ENCODE measurements around the gene NTN1.

NTN1 gene

GRCh38 chr17:9016941-9017552 is 4.3 kb upstream of the NTN1 start:
- Histone ChIP-seq H3K9me3 (ENCODE audit: low read length) (no peaks in the 10 kb centered on the region), H3K27me3 (ENCODE audit: insufficient read depth, low read length) (peaks cover 21% of the 10 kb centered on the region), H2AFZ (ENCODE audit: low read depth, low read length) (no peak overlapping the region), H3K36me3 (ENCODE audit: insufficient read depth, low read length) (no peaks in the 10 kb centered on the region), H3K4me1 (ENCODE audit: insufficient read depth, low read length) (peaks cover 3% of the 10 kb centered on the region), H3K4me3 (ENCODE audit: low read length) (no peak overlapping the region)

GRCh38 chr17:9018726-9019125 is 2.6 kb upstream of the NTN1 start:
- Histone ChIP-seq H3K36me3 (ENCODE audit: insufficient read depth, low read length) (no peaks in the 10 kb centered on the region), H2AFZ (ENCODE audit: low read depth, low read length) (no peak overlapping the region), H3K9me3 (ENCODE audit: low read length) (no peaks in the 10 kb centered on the region), H3K27me3 (ENCODE audit: insufficient read depth, low read length) (peaks cover 35% of the 10 kb centered on the region), H3K4me1 (ENCODE audit: insufficient read depth, low read length) (peaks cover 3% of the 10 kb centered on the region), H3K4me3 (ENCODE audit: low read length) (no peak overlapping the region)

GRCh38 chr17:9020096-9020823 is 1.1 kb upstream of the NTN1 start:
- Histone ChIP-seq H2AFZ (ENCODE audit: low read depth, low read length) (peak overlapping the region; percentile 96), H3K4me1 (ENCODE audit: insufficient read depth, low read length) (peaks cover 6% of the 10 kb centered on the region), H3K4me3 (ENCODE audit: low read length) (peak overlapping the region; percentile 62), H3K36me3 (ENCODE audit: insufficient read depth, low read length) (no peaks in the 10 kb centered on the region), H3K27me3 (ENCODE audit: insufficient read depth, low read length) (peaks cover 42% of the 10 kb centered on the region), H3K9me3 (ENCODE audit: low read length) (no peaks in the 10 kb centered on the region)

- peak overlapping the region; percentile 96 for H2AFZ ChIP-seq (ENCODE audit: low read depth, low read length)
- H3K4me1 ChIP-seq (ENCODE audit: insufficient read depth, low read length): peaks cover 6% of the 10 kb centered on the region
- H3K4me3 ChIP-seq (ENCODE audit: low read length): peak overlapping the region; percentile 62
- H3K36me3 ChIP-seq (ENCODE audit: insufficient read depth, low read length): no peaks in the 10 kb centered on the region
- no peaks in the 10 kb centered on the region for H3K9me3 ChIP-seq (ENCODE audit: low read length)
- H3K27me3 ChIP-seq (ENCODE audit: insufficient read depth, low read length): peaks cover 42% of the 10 kb centered on the region
These were observed 519 bp upstream of the NTN1 start for GRCh38 chr17:9020824-9021157.

GRCh38 chr17:9021992-9022572 is 772 bp downstream of the NTN1 start:
- Histone ChIP-seq H3K9me3 (ENCODE audit: low read length) (peaks cover 4% of the 10 kb centered on the region), H3K4me3 (ENCODE audit: low read length) (peak overlapping the region; percentile 62), H3K27me3 (ENCODE audit: insufficient read depth, low read length) (peaks cover 39% of the 10 kb centered on the region), H3K36me3 (ENCODE audit: insufficient read depth, low read length) (no peaks in the 10 kb centered on the region), H2AFZ (ENCODE audit: low read depth, low read length) (peak overlapping the region; percentile 85), H3K4me1 (ENCODE audit: insufficient read depth, low read length) (peaks cover 6% of the 10 kb centered on the region)

- peaks cover 6% of the 10 kb centered on the region for H3K4me1 ChIP-seq (ENCODE audit: insufficient read depth, low read length)
- no peaks in the 10 kb centered on the region for H3K36me3 ChIP-seq (ENCODE audit: insufficient read depth, low read length)
- H3K27me3 ChIP-seq (ENCODE audit: insufficient read depth, low read length): peaks cover 36% of the 10 kb centered on the region
- H2AFZ ChIP-seq (ENCODE audit: low read depth, low read length): peak overlapping the region; percentile 85
- peaks cover 4% of the 10 kb centered on the region for H3K9me3 ChIP-seq (ENCODE audit: low read length)
- peak overlapping the region; percentile 62 for H3K4me3 ChIP-seq (ENCODE audit: low read length)
These were observed 1.5 kb downstream of the NTN1 start for GRCh38 chr17:9022573-9023391.

GRCh38 chr17:9023392-9024218 is 2.3 kb downstream of the NTN1 start:
- peak overlapping the region; percentile 62 for H3K4me3 ChIP-seq (ENCODE audit: low read length)
- H3K27me3 ChIP-seq (ENCODE audit: insufficient read depth, low read length): peaks cover 36% of the 10 kb centered on the region
- peaks cover 6% of the 10 kb centered on the region for H3K4me1 ChIP-seq (ENCODE audit: insufficient read depth, low read length)
- H2AFZ ChIP-seq (ENCODE audit: low read depth, low read length): no peak overlapping the region
- peaks cover 4% of the 10 kb centered on the region for H3K9me3 ChIP-seq (ENCODE audit: low read length)
- no peaks in the 10 kb centered on the region for H3K36me3 ChIP-seq (ENCODE audit: insufficient read depth, low read length)

- no peak overlapping the region for H2AFZ ChIP-seq (ENCODE audit: low read depth, low read length)
- peak overlapping the region; percentile 62 for H3K4me3 ChIP-seq (ENCODE audit: low read length)
- H3K9me3 ChIP-seq (ENCODE audit: low read length): peaks cover 4% of the 10 kb centered on the region
- peaks cover 12% of the 10 kb centered on the region for H3K4me1 ChIP-seq (ENCODE audit: insufficient read depth, low read length)
- H3K36me3 ChIP-seq (ENCODE audit: insufficient read depth, low read length): no peaks in the 10 kb centered on the region
- H3K27me3 ChIP-seq (ENCODE audit: insufficient read depth, low read length): peaks cover 34% of the 10 kb centered on the region
These were observed 3.2 kb downstream of the NTN1 start for GRCh38 chr17:9024497-9024896.

- H3K27me3 ChIP-seq (ENCODE audit: insufficient read depth, low read length): peaks cover 20% of the 10 kb centered on the region
- H3K4me1 ChIP-seq (ENCODE audit: insufficient read depth, low read length): peaks cover 9% of the 10 kb centered on the region
- no peaks in the 10 kb centered on the region for H3K36me3 ChIP-seq (ENCODE audit: insufficient read depth, low read length)
- peaks cover 4% of the 10 kb centered on the region for H3K9me3 ChIP-seq (ENCODE audit: low read length)
- H2AFZ ChIP-seq (ENCODE audit: low read depth, low read length): no peak overlapping the region
- no peak overlapping the region for H3K4me3 ChIP-seq (ENCODE audit: low read length)
These were observed 5.4 kb downstream of the NTN1 start for GRCh38 chr17:9026741-9027140.

GRCh38 chr17:9028202-9028987 is 7.1 kb downstream of the NTN1 start:
- H3K9me3 ChIP-seq (ENCODE audit: low read length): peaks cover 6% of the 10 kb centered on the region
- no peak overlapping the region for H2AFZ ChIP-seq (ENCODE audit: low read depth, low read length)
- H3K4me1 ChIP-seq (ENCODE audit: insufficient read depth, low read length): peaks cover 9% of the 10 kb centered on the region
- H3K27me3 ChIP-seq (ENCODE audit: insufficient read depth, low read length): peaks cover 10% of the 10 kb centered on the region
- no peak overlapping the region for H3K4me3 ChIP-seq (ENCODE audit: low read length)
- H3K36me3 ChIP-seq (ENCODE audit: insufficient read depth, low read length): no peaks in the 10 kb centered on the region

- Histone ChIP-seq H3K4me1 (ENCODE audit: insufficient read depth, low read length) (peaks cover 9% of the 10 kb centered on the region), H3K4me3 (ENCODE audit: low read length) (no peak overlapping the region), H3K27me3 (ENCODE audit: insufficient read depth, low read length) (peaks cover 4% of the 10 kb centered on the region), H3K36me3 (ENCODE audit: insufficient read depth, low read length) (no peaks in the 10 kb centered on the region), H3K9me3 (ENCODE audit: low read length) (peaks cover 6% of the 10 kb centered on the region), H2AFZ (ENCODE audit: low read depth, low read length) (no peak overlapping the region)
These were observed 7.8 kb downstream of the NTN1 start for GRCh38 chr17:9028988-9029570.

Data from neuron (in vitro differentiated cells).